NOMO-1 (cell line): ENCODE data around the gene PLEKHF1.
"Not testable (repeated sequence)": the region's sequence is repeated elsewhere in the genome, so short reads cannot be mapped to it uniquely, and the experiment has no call there.

Source experiments
- DNase-seq, 2 experiments: peaks; one replicate each; lab custom pipeline; 2025; ENCODE audit not compliant: unreplicated experiment in 2 of 2; lab: John Stamatoyannopoulos, UW

PLEKHF1 gene, protein sequence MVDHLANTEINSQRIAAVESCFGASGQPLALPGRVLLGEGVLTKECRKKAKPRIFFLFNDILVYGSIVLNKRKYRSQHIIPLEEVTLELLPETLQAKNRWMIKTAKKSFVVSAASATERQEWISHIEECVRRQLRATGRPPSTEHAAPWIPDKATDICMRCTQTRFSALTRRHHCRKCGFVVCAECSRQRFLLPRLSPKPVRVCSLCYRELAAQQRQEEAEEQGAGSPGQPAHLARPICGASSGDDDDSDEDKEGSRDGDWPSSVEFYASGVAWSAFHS

DNA sequence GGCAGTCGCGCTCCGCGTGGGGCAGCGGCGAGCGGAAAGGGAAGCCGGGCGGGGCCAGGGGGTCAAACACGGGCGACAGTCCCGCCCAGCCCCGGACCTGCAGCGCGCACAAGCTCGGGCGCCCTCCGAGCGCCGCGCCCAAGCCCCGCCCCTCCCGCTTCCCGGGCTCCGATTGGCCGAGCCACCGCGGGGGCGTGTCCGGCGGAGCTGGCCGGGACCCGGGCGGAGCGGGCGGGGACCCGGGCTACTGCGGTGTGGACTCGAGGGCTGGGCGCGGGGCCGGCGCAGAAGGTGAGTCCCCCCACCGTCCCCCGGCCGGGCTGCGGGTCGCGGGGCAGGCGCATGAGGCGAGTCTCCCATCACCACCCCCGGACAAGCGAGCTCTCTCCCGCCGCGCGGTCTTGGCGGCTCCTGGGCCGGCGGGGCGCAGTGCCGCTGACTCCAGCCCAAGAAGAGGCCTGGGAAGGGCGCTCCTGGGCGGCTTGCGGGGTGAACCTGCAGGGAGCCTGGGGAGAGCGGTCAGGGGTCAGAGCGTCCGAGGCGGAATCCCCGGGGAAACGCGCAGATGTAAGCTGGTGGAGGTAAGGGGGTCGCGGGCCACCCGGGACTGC, at the start of gene PLEKHF1:
TSS of gene PLEKHF1 (plus strand) at position 247 of the 611 bp plus-strand sequence. CDS start 8,379 bp downstream, outside the sequence.
- DNase-seq, result peak; percentile 76 to 90

DNA sequence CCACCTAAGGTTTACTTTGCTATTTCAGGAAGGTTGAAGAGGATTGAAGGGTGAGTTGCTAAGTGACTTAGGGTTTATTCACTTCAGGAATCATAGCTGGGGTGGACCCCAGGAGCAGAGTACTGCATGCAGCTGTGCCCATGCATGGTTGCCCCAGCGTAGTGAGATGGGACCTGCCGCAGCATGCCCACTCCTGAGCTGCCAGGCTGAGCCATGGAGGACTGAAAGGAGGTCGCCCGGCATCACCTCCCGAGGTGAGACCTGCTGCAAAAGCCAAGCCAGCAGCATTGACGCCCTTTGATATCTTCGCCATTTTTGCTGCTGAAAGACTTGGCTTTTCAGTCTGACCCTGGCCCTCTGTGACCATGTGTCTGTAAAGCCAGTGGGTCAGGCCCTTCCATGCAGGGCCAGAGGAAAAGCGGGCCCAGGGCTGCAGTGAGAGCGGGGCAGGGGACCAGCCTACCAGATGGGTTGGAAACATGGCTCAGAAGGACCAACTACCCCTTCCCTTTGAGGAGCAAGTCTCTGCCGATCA, 49.3 kb upstream of the PLEKHF1 start:
- no peak for DNase-seq

DNA sequence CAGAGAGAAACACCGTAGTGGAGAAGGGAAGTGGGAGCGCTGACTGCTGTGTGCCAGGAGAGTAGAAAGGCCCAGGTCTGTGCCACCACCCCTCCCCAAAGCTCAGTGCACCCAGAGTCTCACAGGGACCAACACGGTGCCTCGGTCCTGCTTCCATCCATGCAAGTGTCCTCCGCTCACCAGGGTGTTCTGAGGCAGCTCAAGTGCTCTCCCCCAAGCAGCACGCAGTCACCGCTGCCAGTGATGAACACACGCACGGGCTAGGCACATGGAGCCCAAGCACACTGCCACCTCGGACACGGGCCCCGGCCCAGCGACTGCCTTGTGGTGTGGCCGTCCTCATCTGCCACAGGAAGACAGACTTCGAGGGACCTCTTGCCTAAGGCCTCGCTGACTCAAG, 48.7 kb upstream of the PLEKHF1 start:
- DNase-seq, result no peak

DNA sequence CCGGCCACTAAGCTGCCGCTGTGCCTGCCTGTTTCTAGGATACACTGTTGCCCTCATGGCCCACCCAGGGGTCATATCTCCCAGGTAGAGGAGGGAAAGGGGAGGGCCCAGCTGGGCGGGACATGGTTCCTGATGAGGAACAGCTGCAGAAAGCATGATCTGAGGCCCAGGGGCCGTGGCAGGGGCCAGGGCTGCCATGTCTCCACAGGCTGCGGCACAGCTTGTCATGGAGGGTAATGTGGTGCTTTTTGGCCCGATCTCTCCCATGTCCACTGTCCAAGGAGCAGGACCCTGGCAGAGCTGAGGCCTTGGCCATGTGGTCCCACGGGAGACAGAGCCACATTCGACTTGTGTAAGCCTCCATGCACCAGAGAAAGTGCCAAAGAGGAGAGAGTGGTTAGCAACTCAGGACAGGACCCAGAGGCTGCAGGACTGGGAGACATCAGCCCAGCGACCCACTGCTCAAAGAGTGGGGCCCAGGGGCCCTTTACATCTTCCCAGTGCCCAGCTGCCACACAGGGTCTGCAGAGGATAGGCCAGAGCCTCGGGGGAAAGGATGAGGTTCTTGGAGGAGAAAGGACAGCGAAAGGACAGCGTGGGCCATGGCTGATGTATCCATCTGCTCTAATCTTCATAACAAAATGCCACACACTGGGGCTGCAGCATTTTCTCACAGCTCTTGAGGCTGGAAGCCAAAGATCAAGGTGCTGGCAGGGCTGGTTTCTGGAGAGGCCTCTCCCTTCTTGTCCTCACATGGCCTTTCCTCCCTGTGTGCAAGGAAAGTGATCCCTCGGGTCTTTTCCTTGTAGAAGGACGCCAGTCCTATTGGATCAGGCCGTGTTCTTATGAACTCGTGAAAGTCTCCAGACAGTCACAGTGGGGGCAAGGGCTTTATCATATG, 47.6 kb upstream of the PLEKHF1 start:
- no peak for DNase-seq

DNA sequence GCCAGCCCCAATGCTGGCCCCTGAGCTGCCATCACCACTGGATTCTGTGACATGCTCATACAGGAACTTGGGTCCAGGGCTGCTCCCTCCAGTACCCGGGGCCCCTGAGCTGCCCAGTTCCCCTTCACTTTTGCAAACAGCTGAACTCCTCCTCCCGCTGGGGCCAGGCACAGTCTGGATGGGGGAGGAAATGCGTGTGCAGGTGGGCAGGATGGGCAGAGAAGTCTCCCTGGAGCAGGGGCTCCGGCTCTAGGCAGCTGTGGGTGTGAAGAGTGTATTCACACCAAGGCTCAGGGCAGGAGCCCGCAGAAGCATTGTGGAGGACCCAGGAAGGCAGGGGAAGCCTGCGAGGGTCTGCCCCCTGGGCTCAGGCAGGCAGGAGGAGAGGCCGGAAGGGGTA, 46.8 kb upstream of the PLEKHF1 start:
- no peak for DNase-seq

DNA sequence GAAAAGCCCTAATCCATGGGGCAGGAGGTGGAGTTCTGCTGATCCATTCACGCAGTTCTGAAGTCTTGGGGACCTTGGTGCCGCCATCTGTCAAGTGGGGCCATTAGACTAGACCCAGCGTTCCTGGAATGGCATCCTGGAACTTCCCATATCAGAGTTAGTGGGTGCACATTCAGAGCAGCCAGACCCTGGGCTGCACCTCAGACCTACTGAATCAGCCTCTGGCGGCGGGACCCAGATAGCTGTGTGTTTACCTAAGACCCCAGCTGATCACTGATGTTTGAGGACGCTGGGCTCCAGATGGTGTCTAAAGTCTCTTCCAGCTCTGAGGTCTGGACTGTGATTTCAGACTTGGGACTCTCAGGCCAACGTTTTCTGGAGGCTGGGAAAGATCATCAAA, 46.4 kb upstream of the PLEKHF1 start:
- DNase-seq, result no peak

DNA sequence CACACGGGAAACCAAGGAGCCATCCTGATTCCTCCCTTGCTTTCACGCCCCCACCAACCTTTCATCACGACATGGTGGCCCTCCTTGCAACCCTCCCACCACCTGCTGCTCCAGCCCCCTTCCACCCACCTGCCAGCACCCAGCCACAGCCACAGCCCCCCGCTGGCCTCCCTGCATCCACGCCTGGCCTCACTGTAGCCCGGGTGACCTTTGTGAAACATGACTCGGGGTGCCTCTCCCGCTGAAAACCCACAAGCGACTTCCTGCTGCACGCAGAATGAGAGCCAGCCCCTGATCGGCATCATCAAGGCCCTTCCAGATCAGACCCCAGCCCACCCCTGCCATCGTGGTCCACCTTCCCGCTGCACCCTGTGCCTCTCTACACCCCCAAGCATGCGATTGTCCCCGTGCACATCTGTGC, 44.3 kb upstream of the PLEKHF1 start:
- DNase-seq, result no peak

DNA sequence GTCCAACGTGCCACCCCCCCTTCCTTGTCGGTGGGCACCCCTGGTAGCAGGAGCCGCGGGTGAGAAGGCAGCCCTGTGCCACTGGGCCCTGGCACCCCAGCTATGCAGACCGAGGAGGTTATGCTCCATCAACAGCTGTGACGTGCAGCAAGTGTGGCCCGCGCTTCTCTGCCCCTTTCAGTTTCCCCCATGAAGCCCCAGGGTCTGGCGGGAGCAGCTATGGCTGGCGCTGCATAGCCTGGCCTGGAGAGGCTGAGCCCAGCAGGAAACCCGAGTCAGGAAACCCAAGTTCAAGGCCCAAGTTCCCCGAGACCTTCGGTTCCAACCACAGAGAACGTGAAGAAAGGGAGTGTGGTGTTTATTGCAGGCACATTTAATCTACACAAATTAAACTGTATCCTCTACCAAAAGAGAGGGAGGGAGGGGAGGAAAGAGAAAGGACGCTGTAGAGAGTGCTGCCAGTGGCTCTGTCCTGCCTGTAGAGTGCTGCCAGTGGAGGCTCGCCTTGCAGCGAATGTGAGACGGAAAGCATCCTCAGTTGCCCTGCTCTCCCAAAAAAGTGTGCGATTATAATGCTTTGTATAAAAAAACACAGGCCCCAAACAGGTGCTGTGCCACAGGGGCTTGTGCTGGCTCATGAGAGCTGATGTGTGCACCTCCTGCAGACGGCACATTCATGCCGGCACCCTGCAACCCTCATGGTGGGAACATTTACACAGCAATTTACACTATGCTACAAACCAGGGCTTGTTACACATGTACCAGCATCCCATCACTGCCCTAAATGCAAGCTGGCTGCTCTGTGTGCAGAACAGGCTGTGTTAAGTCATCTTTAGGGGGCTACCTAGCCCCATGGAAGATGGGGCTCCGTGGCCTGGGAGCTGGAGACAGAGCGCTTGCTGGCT, 42.8 kb upstream of the PLEKHF1 start:
- DNase-seq, result no peak

DNA sequence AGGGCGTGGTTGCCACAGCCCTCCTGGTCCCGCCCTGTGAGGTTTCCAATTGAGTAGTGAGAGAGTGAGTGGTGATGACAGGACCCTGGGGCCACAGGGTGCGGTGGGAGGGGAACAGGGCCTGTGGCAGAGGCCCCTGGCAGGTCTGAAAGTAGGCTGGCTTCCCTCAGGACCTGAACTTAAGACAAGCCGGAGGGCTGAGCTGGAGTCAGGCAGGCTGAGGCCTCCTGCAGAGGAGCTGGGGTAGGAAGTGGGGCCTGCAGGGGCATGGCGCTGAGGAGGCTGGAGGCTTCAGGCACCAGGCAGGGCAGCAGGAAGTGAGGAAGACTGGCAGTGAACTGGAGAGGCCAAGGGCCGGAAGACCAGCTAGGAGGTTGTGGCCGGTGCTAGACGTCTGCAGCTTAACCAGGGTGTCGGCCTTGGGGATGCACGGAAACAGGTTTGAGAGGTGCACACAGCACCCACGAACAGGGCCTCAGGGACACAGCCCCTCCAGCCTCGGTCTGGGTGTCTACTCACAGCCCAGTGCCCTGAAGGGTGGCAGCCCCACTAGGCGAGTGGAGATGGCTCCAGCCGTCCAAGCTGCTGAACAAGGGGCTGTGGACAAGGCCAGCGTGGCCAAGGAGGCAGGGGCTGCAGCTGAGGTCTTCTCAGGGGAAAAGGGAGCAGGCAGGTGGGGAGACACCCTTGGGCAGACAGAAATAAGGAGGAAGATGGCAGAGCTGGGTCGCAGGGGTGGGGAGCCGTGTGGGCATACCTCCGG, 41.4 kb upstream of the PLEKHF1 start:
- no peak for DNase-seq

DNA sequence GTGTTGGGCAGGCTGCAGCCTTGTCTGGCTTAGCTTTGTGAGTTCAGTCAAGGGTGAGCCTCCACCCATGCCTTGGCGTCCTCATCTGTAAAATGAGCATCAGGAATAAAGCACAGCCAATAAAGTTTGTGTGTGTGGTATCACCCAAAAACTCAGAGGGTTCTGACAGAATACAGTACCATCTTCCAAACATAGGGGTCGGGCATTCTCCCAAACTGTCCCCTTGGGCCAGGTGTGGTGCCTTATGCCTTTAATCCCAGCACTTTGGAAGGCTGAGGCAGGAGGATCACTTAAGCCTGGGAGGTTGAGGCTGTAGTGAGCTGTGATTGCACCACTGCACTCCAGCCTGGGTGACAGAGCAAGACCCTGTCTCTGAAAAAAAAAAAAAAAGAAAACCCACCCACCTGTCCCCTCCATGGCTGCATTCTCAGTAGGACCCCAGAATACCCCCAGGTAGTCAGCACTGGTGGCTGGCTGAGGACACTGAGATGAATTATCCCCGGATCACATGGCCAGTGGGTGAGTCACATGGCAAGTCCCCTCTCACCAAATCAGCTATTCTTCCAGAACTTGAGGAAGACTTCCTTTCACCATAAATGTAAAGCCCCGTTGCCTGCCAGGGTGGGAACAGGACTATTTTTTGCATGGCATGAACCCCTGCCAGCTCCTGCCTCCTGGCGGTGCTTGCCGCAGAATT, 40.6 kb upstream of the PLEKHF1 start:
- no peak for DNase-seq

DNA sequence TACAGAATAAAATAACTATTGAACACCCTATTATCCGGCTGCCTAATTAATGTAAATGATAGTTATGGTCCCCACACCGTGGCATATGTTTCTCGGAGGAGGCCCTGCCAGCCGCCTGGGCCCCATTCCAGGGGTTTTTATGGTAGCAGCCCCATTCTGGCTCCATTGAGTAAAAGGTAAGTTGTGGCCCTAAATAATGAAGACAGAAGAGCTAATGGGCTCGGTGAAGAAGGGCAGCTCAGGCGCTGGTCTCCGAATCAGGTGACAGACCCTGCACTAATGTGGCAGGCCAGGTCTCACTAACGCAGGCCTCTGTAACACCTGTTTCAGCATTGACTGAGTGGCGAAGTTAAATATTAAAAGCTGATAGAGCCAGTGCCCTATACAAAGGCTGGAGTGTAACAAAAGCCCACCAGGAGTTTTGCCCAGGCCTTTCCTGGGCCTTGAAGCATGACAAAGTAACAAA, 40.0 kb upstream of the PLEKHF1 start:
- DNase-seq, result no peak

DNA sequence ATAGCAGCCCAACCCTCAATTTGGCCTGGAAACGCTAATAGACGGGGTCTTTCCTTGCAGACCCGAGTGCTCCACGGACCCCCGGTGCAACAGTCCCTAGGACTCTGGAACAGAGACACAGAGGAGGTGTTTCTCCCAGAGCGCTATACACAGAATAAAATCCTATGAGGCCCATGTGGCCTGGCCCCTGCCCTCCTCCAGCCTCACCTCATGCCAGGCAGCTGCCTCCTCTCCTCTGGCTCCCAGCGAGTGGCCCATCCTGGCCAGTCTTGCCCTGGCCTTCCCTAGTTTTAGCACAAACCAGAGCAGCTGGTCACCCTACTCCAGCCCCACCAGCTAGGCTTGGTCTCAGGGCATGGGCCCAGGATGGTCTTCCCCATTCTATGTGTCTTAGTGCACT, 38.9 kb upstream of the PLEKHF1 start:
- DNase-seq, result no peak

DNA sequence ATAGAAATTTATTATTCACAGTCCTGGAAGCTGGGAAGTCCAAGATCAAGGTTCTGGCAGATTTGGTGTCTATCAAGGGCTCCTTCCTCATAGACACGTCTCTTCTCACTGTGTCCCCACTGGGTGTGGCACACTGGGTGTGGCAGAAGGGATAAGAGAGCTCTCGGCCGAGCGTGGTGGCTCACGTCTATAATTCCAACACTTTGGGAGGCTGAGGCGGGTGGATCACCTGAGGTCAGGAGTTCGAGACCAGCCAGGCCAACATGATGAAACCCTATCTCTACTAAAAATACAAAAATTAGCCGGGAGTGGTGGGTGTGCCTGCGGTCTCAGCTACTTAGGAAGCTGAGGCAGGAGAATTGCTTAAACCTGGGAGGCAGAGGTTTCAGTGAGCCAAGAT, 38.4 kb upstream of the PLEKHF1 start:
- DNase-seq, result not testable (repeated sequence)

DNA sequence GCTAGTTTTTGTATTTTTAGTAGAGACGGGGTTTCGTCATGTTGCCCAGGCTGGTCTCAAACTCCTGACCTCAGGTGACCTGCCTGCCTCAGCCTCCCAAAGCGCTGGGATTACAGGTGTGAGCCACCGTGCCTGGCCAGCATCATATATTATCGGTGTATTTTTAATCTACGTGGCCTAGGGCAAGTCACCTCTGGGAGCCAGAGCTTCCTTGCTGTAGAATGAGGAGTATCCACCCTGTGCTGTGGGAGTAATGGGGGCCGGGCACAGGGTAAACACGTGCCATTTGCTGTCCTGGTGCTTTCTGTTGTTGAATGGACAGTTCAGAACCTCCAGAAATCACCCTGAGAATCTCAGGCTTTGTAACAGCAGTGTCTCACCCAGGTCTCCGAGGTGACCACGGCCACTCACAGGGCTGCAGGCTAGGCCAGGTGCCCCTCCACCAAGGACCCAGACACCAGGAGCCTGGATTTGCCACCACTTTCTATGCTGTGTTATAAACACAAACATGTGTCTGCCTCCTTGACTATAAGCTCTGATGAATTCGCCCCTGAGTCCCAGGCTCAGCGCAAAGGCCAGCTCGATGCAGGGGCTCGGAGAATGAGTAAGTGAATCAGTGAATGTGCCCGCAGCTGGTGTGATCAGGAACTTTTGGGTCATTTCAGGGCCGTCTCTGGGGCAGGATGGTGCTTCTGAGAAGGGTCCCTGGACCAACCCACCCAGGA, 36.4 kb upstream of the PLEKHF1 start:
- DNase-seq, result no peak

DNA sequence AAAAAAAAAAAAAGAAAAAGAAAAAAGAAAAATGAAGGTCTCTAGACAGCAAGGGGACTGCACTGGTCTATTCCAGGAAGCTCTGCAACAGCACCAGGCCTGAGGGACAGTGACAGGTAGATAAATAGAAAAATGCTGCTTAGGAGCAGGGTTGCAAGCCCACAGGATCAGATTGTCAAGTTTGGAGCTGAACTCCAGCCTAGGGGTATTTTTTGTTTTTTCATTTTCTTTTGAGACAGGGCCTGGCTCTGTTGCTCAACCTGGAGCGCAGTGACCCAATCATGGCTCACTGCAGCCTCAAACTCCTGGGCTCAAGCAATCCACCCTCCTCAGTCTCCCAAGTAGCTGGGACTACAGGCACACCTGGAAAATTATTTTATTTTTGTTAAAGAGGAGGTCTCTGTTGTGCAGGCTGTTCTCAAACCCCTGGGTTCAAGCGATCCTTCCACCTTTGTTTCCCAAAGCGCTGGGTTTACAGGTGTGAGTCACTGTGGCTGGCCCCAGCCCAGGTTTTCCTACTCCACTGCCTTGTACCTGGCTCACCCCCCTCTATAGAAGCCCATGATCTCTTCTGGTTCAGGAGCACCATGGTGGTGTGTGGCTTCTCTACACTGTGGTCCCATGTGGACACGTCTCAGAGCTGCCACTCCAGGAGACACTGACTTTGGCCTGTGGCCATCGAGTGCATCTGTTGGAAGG, 35.3 kb upstream of the PLEKHF1 start:
- DNase-seq, result no peak

DNA sequence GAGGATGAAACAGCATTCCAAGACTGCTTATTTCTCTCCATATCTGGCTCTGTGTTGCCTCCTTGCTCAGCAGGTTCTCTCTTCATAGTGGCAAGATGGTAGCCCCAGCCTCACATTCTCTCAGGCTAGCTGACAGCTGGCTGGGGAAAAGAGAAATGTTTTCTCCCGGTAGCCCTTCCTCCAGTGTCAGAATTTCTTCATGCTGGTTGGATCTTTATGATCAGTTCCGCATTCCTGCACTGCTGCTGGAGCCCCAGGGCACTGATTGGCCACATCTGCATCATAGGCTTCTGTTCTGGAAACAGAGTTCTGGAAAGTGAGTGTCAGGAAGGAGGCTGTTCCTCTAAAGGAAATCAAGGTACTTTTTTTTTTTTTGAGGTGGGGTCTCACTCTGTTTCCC, 34.6 kb upstream of the PLEKHF1 start:
- DNase-seq, result no peak

DNA sequence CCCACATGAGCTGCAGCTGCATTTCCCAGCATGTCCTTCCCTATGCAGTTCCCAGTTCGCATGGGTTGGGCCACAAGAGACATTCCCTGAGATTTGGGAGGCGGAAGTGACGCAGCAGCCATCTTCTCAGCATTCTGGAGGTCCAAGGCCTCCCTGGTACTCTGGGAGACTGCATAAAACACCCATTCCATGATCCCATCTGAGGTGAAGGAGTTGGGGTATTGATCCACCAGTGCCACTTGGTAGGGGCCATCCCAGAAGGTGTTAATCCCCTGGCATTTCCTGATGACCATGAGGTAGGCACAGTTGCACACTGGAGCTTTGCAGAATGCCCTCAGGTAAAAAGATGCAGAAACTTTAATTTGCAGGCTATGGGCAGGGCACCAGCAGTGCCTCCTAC, 33.8 kb upstream of the PLEKHF1 start:
- no peak for DNase-seq

DNA sequence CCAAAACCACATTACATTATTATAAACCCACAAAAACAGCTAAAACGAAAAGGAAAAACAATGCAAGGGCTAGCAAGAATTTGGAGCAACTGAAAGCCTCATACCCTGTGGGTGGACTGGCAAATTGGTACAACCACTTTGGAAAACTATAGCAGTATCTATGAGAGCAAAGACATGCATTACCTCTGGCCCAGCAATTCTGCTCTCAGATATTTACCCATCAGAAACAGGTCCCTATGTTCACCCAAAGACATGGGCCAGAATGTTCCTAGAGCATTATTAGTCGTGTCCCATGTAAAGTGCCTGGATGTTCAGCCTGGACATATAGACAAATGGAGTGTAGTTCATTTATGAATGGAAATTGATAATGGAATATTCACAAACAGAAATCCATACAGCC, 31.3 kb upstream of the PLEKHF1 start:
- DNase-seq, result no peak
